Measurements from ENCODE around the gene CCDC38.
A peak's percentile ranks its signal among the peaks of the same experiment; 100 is the strongest.

CCDC38 gene

DNA sequence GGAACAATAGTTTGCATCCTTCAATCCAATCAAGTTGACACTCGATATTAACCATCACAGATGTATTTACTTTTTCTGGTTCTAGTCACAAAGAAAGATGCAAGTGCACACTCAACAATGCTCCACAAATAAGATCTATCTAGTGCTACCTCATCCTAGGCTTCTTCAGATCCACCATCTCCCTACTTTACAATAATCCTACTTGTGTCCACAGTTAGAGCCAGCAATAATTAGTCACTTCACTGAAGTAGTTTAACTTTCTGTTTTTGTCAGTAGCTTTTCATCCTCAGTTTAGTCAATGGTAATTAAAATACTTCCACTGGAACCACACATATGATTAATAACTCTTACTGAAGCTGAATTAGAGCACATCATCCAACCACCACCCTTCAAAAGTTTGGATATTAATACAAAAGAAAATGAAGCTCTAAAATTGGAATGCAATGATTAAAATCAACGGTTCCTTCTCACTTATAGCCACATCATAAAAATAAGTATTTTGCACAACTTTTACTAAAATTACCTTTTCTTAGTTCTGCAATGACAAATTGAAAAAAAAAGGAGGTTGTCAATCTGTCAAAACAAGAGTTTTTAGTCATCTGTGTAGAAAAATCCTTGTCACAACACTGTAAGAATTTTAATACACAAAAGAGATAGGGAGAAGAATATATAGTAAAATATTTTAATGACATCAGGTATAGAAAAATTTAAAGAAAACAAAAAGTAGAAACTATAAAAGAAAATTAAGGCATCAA, 111.9 kb downstream of the CCDC38 start:
- DNase-seq = no peak

DNA sequence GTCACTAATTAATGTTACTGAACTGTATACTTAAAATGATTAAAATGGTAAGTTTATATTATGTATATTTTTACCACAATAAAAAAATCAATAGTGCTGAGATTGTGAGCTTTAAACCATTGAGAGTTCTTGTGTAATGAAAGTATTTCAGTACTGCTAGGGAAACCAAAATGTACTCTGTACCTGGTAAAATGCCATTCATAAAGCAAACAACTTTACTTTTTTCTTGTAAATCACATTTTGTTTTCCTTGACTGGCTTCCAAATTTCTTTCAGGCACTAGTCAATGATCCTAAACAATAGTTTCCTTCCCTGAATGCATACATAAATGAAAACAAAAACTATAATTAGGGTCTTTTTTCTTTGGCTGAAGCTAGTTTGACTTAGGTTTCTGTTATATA, 113.0 kb downstream of the CCDC38 start:
- DNase-seq = no peak

DNA sequence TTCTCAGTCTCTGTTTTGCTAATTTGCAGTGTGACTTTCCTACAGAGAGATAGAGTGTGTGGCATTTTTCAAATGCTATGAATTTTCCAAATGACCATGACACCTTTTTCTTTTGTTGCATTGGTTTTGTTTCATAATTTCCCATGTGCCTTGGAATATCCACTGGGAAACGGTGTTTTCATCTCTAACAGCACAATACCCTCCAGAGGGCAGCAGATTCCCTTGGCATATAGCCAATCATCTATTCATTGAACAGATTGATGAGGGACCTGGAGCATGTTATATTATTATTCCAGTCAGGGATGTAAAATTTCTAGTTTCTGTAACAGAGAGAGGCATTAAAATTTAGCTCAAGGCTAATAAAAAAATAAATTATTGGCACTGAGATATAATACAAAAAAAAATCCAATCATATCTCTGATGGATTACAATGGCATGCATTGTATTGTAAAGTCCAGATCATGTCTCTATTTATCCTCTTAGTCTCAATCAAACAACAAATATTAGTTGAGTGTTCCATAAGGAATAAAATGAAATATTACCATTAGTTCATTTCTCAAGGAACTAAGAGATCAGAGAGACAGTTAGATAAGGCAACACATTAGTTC, 122.2 kb downstream of the CCDC38 start:
- DNase-seq = peak; percentile 47
